AG09309 (cell line): Measurements from ENCODE around the gene TELO2.

Experiments
- DNase-seq: peaks from one replicate; pipeline ENCODE4 v3.0.0-alpha.2; 2010; ENCODE audit warnings: low read depth
- H3K4me3 ChIP-seq: 2 replicates; pipeline ENCODE4 v1.5.1; 2011; ENCODE audit warnings: mild to moderate bottlenecking, low read depth, low read length, moderate library complexity; ENCODE audit not compliant: control insufficient read depth
- TF ChIP-seq, protein P1 (sequence below): IDR thresholded peaks from 2 replicates; pipeline ENCODE4 v1.5.1; 2011; ENCODE audit warnings: mild to moderate bottlenecking, low read depth, low read length, inconsistent platforms; ENCODE audit not compliant: insufficient read depth, control insufficient read depth; ENCODE audit errors: missing control alignments

Gene TELO2

DNA sequence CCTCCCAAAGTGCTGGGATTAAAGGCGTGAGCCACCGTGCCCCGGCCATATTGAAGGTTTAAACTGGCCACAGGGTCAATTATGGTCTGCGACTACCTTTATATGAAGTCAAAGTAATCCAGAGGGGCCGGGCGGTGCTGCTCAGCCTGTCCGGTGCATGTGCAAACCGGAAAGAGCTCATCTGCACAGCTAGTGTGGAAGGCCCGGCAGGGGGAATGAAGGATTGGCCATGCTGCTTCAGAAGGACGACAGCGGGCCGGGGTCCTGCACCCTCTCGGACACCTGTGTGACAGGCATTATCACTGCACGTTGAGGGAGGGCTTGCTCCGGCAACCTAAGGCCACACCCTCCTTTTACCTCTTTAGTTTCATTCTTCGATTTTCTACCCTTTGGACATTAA, 63.9 kb downstream of the TELO2 start:
- DNase-seq, result no peak
- TF ChIP-seq, protein P1, sequence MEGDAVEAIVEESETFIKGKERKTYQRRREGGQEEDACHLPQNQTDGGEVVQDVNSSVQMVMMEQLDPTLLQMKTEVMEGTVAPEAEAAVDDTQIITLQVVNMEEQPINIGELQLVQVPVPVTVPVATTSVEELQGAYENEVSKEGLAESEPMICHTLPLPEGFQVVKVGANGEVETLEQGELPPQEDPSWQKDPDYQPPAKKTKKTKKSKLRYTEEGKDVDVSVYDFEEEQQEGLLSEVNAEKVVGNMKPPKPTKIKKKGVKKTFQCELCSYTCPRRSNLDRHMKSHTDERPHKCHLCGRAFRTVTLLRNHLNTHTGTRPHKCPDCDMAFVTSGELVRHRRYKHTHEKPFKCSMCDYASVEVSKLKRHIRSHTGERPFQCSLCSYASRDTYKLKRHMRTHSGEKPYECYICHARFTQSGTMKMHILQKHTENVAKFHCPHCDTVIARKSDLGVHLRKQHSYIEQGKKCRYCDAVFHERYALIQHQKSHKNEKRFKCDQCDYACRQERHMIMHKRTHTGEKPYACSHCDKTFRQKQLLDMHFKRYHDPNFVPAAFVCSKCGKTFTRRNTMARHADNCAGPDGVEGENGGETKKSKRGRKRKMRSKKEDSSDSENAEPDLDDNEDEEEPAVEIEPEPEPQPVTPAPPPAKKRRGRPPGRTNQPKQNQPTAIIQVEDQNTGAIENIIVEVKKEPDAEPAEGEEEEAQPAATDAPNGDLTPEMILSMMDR, result no peak
- no peak overlapping the region for H3K4me3 ChIP-seq

- no peak overlapping the region for H3K4me3 ChIP-seq
- no peak for DNase-seq
- TF ChIP-seq, protein P1, result no peak
Observed at GRCh38 chr16:1557576-1557975, 64.4 kb downstream of the TELO2 start.

DNA sequence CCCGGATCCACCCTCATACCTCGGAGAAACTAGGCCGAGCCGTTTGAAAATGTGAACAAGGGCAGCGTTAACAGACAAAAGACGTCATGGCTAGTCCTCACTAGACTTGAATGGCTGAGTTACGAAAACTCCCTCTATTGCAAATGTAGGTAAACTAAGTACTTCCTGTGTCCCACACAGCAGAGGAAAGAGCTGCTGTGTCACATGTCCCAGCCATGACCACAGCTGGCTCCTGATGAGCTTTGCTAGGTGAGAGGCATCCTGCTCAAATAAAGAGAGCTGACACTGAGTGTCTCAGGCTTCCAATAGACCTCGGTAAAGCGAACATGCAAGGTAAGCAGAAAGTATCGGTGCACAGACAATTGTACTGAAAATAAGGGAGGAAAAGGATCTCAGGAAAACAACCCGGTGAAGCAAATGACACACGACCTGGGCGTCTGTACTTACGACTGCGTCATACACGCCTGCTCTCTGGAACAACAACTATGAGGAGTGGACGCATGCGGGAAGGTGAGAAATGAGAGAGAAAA, 66.4 kb downstream of the TELO2 start:
- H3K4me3 ChIP-seq, result no peak overlapping the region
- no peak for DNase-seq
- TF ChIP-seq, protein P1, result no peak
